Measurements from ENCODE around the gene SLC22A14. TPM values are rescaled to one million over a fixed set of nuclear protein-coding genes. Genes with fewer than 3 reads are reported as not detected.
A peak's percentile ranks its signal among the peaks of the same experiment; 100 is the strongest.

Gene SLC22A14
- total and polyA plus RNA-seq, 9 of the 15 experiments (the other 6 are each of a cell fraction or from before 2014, with no cell fraction given) = 0.03 to 0.07 TPM; not detected in 7

GRCh38 chr3:38327335-38328009 lies 45.4 kb downstream of the SLC22A14 start (continued):
- TF ChIP-seq CEBPG (CRISPR knock-in tag; IDR thresholded peaks at IDR 0.05) (no peak), CEBPG (tag; conservative IDR thresholded peaks at IDR 0.05 in 1 of 2, IDR thresholded peaks at IDR 0.05 in 1 of 2) (peak in 1 of 2 experiments; percentile 34; a peak in 1 of 4 replicates), TRIM28 (IDR thresholded peaks at IDR 0.05) (peak; percentile 89), CBX1 (IDR thresholded peaks at IDR 0.05; ENCODE audit: low read depth) (peak; percentile 58; the same call in 1 of the 2 replicates), HMBOX1 (IDR thresholded peaks at IDR 0.05) (peak; percentile 67; the same call in 1 of the 2 replicates), MAFK (IDR thresholded peaks at IDR 0.05; ENCODE audit: low read length) (peak; percentile 76; the same call in 1 of the 2 replicates), DPF2 (IDR thresholded peaks at IDR 0.05) (peak; percentile 86), ZNF584 (CRISPR knock-in tag; IDR thresholded peaks at IDR 0.05; ENCODE audit: low read depth) (no peak), DDX20 (tag; IDR thresholded peaks at IDR 0.05; ENCODE audit: low read depth) (0 out of 2 replicates have a peak, but pooled peaks have one; percentile 21), SAFB2 (IDR thresholded peaks at IDR 0.05; ENCODE audit: borderline replicate concordance, low read depth, low read length, severe bottlenecking) (no peak), ZNF316 (IDR thresholded peaks at IDR 0.05) (peak; percentile 90), JUNB (CRISPR knock-in tag; conservative IDR thresholded peaks at IDR 0.05) (peak; percentile 60; the same call in 1 of the 2 replicates), MAFF (IDR thresholded peaks at IDR 0.05; ENCODE audit: low read length) (peak; percentile 58; the same call in 1 of the 2 replicates), MEIS2 (IDR thresholded peaks at IDR 0.05; ENCODE audit: partially characterized antibody) (peak; percentile 92), KHSRP (IDR thresholded peaks at IDR 0.05) (no peak), NR2C2 (CRISPR knock-in tag; IDR thresholded peaks at IDR 0.05) (no peak), NR2C2 (tag; IDR thresholded peaks at IDR 0.05) (peak; percentile 79)
- TF ChIP-seq, protein P1, sequence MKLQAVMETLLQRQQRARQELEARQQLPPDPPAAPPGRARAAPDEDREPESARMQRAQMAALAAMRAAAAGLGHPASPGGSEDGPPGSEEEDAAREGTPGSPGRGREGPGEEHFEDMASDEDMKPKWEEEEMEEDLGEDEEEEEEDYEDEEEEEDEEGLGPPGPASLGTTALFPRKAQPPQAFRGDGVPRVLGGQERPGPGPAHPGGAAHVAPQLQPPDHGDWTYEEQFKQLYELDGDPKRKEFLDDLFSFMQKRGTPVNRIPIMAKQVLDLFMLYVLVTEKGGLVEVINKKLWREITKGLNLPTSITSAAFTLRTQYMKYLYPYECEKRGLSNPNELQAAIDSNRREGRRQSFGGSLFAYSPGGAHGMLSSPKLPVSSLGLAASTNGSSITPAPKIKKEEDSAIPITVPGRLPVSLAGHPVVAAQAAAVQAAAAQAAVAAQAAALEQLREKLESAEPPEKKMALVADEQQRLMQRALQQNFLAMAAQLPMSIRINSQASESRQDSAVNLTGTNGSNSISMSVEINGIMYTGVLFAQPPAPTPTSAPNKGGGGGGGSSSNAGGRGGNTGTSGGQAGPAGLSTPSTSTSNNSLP (IDR thresholded peaks at IDR 0.05; ENCODE audit: borderline replicate concordance, low read depth, low read length) = no peak
- TF ChIP-seq, protein P2, sequence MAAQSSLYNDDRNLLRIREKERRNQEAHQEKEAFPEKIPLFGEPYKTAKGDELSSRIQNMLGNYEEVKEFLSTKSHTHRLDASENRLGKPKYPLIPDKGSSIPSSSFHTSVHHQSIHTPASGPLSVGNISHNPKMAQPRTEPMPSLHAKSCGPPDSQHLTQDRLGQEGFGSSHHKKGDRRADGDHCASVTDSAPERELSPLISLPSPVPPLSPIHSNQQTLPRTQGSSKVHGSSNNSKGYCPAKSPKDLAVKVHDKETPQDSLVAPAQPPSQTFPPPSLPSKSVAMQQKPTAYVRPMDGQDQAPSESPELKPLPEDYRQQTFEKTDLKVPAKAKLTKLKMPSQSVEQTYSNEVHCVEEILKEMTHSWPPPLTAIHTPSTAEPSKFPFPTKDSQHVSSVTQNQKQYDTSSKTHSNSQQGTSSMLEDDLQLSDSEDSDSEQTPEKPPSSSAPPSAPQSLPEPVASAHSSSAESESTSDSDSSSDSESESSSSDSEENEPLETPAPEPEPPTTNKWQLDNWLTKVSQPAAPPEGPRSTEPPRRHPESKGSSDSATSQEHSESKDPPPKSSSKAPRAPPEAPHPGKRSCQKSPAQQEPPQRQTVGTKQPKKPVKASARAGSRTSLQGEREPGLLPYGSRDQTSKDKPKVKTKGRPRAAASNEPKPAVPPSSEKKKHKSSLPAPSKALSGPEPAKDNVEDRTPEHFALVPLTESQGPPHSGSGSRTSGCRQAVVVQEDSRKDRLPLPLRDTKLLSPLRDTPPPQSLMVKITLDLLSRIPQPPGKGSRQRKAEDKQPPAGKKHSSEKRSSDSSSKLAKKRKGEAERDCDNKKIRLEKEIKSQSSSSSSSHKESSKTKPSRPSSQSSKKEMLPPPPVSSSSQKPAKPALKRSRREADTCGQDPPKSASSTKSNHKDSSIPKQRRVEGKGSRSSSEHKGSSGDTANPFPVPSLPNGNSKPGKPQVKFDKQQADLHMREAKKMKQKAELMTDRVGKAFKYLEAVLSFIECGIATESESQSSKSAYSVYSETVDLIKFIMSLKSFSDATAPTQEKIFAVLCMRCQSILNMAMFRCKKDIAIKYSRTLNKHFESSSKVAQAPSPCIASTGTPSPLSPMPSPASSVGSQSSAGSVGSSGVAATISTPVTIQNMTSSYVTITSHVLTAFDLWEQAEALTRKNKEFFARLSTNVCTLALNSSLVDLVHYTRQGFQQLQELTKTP (IDR thresholded peaks at IDR 0.05; ENCODE audit: low read depth in 1 of 2, partially characterized antibody in 2 of 2) = peak in 1 of 2 experiments; percentile 73
- TF ChIP-seq, protein P3, sequence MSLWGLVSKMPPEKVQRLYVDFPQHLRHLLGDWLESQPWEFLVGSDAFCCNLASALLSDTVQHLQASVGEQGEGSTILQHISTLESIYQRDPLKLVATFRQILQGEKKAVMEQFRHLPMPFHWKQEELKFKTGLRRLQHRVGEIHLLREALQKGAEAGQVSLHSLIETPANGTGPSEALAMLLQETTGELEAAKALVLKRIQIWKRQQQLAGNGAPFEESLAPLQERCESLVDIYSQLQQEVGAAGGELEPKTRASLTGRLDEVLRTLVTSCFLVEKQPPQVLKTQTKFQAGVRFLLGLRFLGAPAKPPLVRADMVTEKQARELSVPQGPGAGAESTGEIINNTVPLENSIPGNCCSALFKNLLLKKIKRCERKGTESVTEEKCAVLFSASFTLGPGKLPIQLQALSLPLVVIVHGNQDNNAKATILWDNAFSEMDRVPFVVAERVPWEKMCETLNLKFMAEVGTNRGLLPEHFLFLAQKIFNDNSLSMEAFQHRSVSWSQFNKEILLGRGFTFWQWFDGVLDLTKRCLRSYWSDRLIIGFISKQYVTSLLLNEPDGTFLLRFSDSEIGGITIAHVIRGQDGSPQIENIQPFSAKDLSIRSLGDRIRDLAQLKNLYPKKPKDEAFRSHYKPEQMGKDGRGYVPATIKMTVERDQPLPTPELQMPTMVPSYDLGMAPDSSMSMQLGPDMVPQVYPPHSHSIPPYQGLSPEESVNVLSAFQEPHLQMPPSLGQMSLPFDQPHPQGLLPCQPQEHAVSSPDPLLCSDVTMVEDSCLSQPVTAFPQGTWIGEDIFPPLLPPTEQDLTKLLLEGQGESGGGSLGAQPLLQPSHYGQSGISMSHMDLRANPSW (CRISPR knock-in tag; IDR thresholded peaks at IDR 0.05) = no peak

All from K562 (cell line).